WTC11 (cell line): ENCODE measurements around the gene FLT3LG. TPM values are rescaled to one million over a fixed set of nuclear protein-coding genes. Genes with fewer than 3 reads are reported as not detected.
"Not testable (repeated sequence)": the region's sequence is repeated elsewhere in the genome, so short reads cannot be mapped to it uniquely, and the experiment has no call there.

ENCODE experiments used
- ATAC-seq: fragments of 200-7000 bp; cut with Tn5 transposase; 2 replicates; pipeline ENCODE4 v1.10.0; 2021; ENCODE audit warnings: mild to moderate bottlenecking, moderate library complexity
- CTCF ChIA-PET: fragments of 300-600 bp; sonication (Branson Sonifier 250); formaldehyde crosslinking; loops from one replicate; lab custom pipeline; 2021; ENCODE audit warnings: antibody characterized with exemption; lab: Charles Lee
- POLR2A ChIA-PET: fragments of 350-600 bp; sonication (Branson Sonifier 250); formaldehyde crosslinking; loops from one replicate; lab custom pipeline; 2021; ENCODE audit warnings: antibody characterized with exemption; lab: Charles Lee
- DNase-seq: peaks from one replicate; pipeline ENCODE4 v3.0.0; 2021; ENCODE audit warnings: low spot score
- H3K27ac Mint-ChIP-seq: 2 replicates; pipeline ENCODE4 v1.8.0; 2021; ENCODE audit warnings: mixed read lengths
- H3K27me3 Mint-ChIP-seq: 2 replicates; pipeline ENCODE4 v1.8.0; 2021; ENCODE audit warnings: low read depth, mild to moderate bottlenecking, moderate library complexity, mixed read lengths
- H3K36me3 Mint-ChIP-seq: 2 replicates; pipeline ENCODE4 v1.8.0; 2021; ENCODE audit warnings: mixed read lengths
- H3K4me1 Mint-ChIP-seq: 2 replicates; pipeline ENCODE4 v1.8.0; 2022; ENCODE audit warnings: mixed read lengths
- H3K4me3 Mint-ChIP-seq: 2 replicates; pipeline ENCODE4 v1.8.0; 2021; ENCODE audit warnings: mild to moderate bottlenecking, moderate library complexity, mixed read lengths
- H3K9me3 Mint-ChIP-seq: 2 replicates; pipeline ENCODE4 v1.8.0; 2021; ENCODE audit warnings: mixed read lengths
- AR ChIP-seq: fragments of 250-450 bp; sonication (Bioruptor Pico); IDR thresholded peaks from 2 replicates; pipeline ENCODE4 v1.9.0; 2021; ENCODE audit warnings: mild to moderate bottlenecking
- CREB1 ChIP-seq: sonication (generic); formaldehyde crosslinking; IDR thresholded peaks from 2 replicates; pipeline ENCODE4 v1.8.0; 2023; ENCODE audit warnings: mild to moderate bottlenecking, missing genetic modification reagents
- ERG ChIP-seq: fragments of 250-450 bp; sonication (Bioruptor Pico); IDR thresholded peaks from 2 replicates; pipeline ENCODE4 v1.8.0; 2021; ENCODE audit warnings: mild to moderate bottlenecking
- FOXP1 ChIP-seq: sonication (generic); formaldehyde crosslinking; IDR thresholded peaks from 2 replicates; pipeline ENCODE4 v1.8.0; 2022; ENCODE audit warnings: missing genetic modification reagents, mild to moderate bottlenecking, moderate library complexity, borderline replicate concordance
- IRF2 ChIP-seq: sonication (generic); formaldehyde crosslinking; IDR thresholded peaks from 2 replicates; pipeline ENCODE4 v1.8.0; 2022; ENCODE audit warnings: low read depth, missing genetic modification reagents, borderline replicate concordance
- JAZF1 ChIP-seq: fragments of 250-450 bp; sonication (Bioruptor Pico); IDR thresholded peaks from 2 replicates; pipeline ENCODE4 v1.9.0; 2021; ENCODE audit warnings: moderate library complexity, mild to moderate bottlenecking, inconsistent platforms
- NFE2L1 ChIP-seq: sonication (generic); formaldehyde crosslinking; IDR thresholded peaks from 2 replicates; pipeline ENCODE4 v1.8.1; 2023; ENCODE audit warnings: missing genetic modification reagents
- NR2C2 ChIP-seq: sonication (generic); formaldehyde crosslinking; IDR thresholded peaks from 2 replicates; pipeline ENCODE4 v1.8.0; 2022; ENCODE audit warnings: mild to moderate bottlenecking, missing genetic modification reagents
- OVOL2 ChIP-seq: fragments of 250-450 bp; sonication (Bioruptor Pico); IDR thresholded peaks from 2 replicates; pipeline ENCODE4 v1.9.0; 2021; ENCODE audit warnings: mild to moderate bottlenecking, borderline replicate concordance
- PRDM15 ChIP-seq: sonication (generic); formaldehyde crosslinking; IDR thresholded peaks from 2 replicates; pipeline ENCODE4 v1.8.0; 2022; ENCODE audit warnings: missing genetic modification reagents
- PREB ChIP-seq: sonication (generic); formaldehyde crosslinking; IDR thresholded peaks from 2 replicates; pipeline ENCODE4 v1.8.1; 2022; ENCODE audit warnings: mild to moderate bottlenecking, missing genetic modification reagents, moderate library complexity, borderline replicate concordance
- RORB ChIP-seq: fragments of 250-450 bp; sonication (Bioruptor Pico); IDR thresholded peaks from 2 replicates; pipeline ENCODE4 v1.9.0; 2021; ENCODE audit warnings: mild to moderate bottlenecking
- TCF7 ChIP-seq: sonication (generic); formaldehyde crosslinking; IDR thresholded peaks from 2 replicates; pipeline ENCODE4 v1.8.0; 2022; ENCODE audit warnings: mild to moderate bottlenecking, low read depth, missing genetic modification reagents, moderate library complexity
- TEAD1 ChIP-seq: sonication (generic); formaldehyde crosslinking; IDR thresholded peaks from 2 replicates; pipeline ENCODE4 v1.8.0; 2022; ENCODE audit warnings: mild to moderate bottlenecking, missing genetic modification reagents
- TP53 ChIP-seq: sonication (generic); formaldehyde crosslinking; IDR thresholded peaks from 2 replicates; pipeline ENCODE4 v1.8.1; 2023; ENCODE audit warnings: mild to moderate bottlenecking, missing genetic modification reagents
- ZNF121 ChIP-seq: sonication (generic); formaldehyde crosslinking; IDR thresholded peaks from 2 replicates; pipeline ENCODE4 v1.8.0; 2023; ENCODE audit warnings: missing genetic modification reagents
- ZNF138 ChIP-seq: sonication (generic); formaldehyde crosslinking; conservative IDR thresholded peaks from 2 replicates; pipeline ENCODE4 v1.8.1; 2022; ENCODE audit warnings: mild to moderate bottlenecking, moderate library complexity, missing genetic modification reagents
- ZNF416 ChIP-seq: fragments of 250-450 bp; sonication (Bioruptor Pico); IDR thresholded peaks from 2 replicates; pipeline ENCODE4 v1.9.0; 2021; ENCODE audit warnings: mild to moderate bottlenecking, inconsistent platforms
- ZNF425 ChIP-seq: fragments of 250-450 bp; sonication (Bioruptor Pico); conservative IDR thresholded peaks from 2 replicates; pipeline ENCODE4 v1.9.0; 2021; ENCODE audit warnings: mild to moderate bottlenecking
- ZNF671 ChIP-seq: fragments of 250-450 bp; sonication (Bioruptor Pico); IDR thresholded peaks from 2 replicates; pipeline ENCODE4 v1.8.0; 2021; ENCODE audit warnings: mild to moderate bottlenecking
- total RNA-seq: library from RNA; stranded (reverse); gene quantifications from 3 replicates; pipeline ENCODE4 v1.2.3, GENCODE V29; 2021

Gene FLT3LG
- total RNA-seq, 1 experiment from 2014 or later: 2.9 TPM

- peaks cover 17% of the 10 kb centered on the region for H3K27me3 Mint-ChIP-seq
- H3K36me3 Mint-ChIP-seq: peaks cover 2% of the 10 kb centered on the region; the same call in 1 of the 2 replicates
- CTCF ChIA-PET: interaction anchor here (0.7 to 2.5 kb wide), 13 partner anchors 8 to 172 kb away, joined by 3 to 11 read pairs (median 4); partner anchors contain the start of genes ALDH16A1, DKKL1, PIH1D1 and RRAS
- no peaks in the 10 kb centered on the region for H3K9me3 Mint-ChIP-seq
- H3K27ac Mint-ChIP-seq: no peak overlapping the region
- H3K4me1 Mint-ChIP-seq: peaks cover 16% of the 10 kb centered on the region
- POLR2A ChIA-PET: interaction anchor here (0.5 to 1.0 kb wide), 2 partner anchors 20 to 120 kb away, joined by 3 to 6 read pairs; partner anchors contain the start of gene ALDH16A1
- H3K4me3 Mint-ChIP-seq: no peak overlapping the region
- DNase-seq (no peak), ATAC-seq (no peak)
- TF ChIP-seq RORB (CRISPR knock-in tag): no peak
- TF ChIP-seq FOXP1: no peak
- TF ChIP-seq AR (CRISPR knock-in tag): no peak
- TF ChIP-seq TEAD1 (CRISPR knock-in tag): no peak
- TF ChIP-seq ZNF671 (CRISPR knock-in tag): no peak
- TF ChIP-seq PREB (CRISPR knock-in tag): no peak
- no peak for TF ChIP-seq ZNF138 (CRISPR knock-in tag)
- TF ChIP-seq CREB1: no peak
- TF ChIP-seq OVOL2 (CRISPR knock-in tag): no peak
- no peak for TF ChIP-seq TP53 (CRISPR knock-in tag)
- TF ChIP-seq JAZF1: no peak
- TF ChIP-seq ERG: no peak
Measured at GRCh38 chr19:49472936-49473335, 1.1 kb upstream of the FLT3LG start.

- ATAC-seq, H3K9me3 Mint-ChIP-seq, POLR2A ChIA-PET, DNase-seq, H3K27ac Mint-ChIP-seq, H3K36me3 Mint-ChIP-seq: not testable (repeated sequence)
- peak; percentile 64; the same call in 1 of the 2 replicates for TF ChIP-seq ZNF121 (CRISPR knock-in tag)
- peaks cover 17% of the 10 kb centered on the region for H3K27me3 Mint-ChIP-seq
- CTCF ChIA-PET: interaction anchor here (0.5 to 2.5 kb wide), 17 partner anchors 22 to 172 kb away, joined by 3 to 11 read pairs (median 4); partner anchors contain the start of genes DKKL1, PIH1D1, RRAS and TEAD2
- H3K4me1 Mint-ChIP-seq: peaks cover 16% of the 10 kb centered on the region
- H3K4me3 Mint-ChIP-seq: peak overlapping the region; percentile 67
Measured at GRCh38 chr19:49473501-49473867, 531 bp upstream of the FLT3LG start.

DNA sequence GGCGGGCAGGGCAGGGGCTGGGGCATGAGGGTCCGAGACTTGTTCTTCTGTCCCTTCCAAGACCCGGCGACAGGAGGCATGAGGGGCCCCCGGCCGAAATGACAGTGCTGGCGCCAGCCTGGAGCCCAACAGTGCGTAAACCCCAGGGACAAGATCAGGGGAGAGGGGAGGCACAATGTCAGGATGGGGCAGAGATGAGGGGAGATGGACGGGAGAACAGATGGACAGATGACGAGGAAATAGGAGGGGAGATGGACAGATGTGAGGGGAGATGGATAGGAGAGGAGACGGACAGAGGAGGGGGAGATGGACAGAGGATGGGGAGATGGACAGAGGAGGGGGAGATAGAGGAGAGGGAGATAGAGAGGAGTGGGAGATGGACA, 518 bp downstream of the FLT3LG start:
- Mint-ChIP-seq H3K27me3 (peaks cover 17% of the 10 kb centered on the region), H3K9me3 (no peaks in the 10 kb centered on the region), H3K27ac (no peak overlapping the region), H3K36me3 (no peaks in the 10 kb centered on the region), H3K4me3 (peak overlapping the region; percentile 67), H3K4me1 (peaks cover 10% of the 10 kb centered on the region)
- ChIA-PET CTCF (interaction anchor here (1.7 to 3.1 kb wide), 2 partner anchors 72 to 96 kb away, joined by 9 to 19 read pairs; no protein-coding TSS in a partner anchor), POLR2A (no interaction called here)
- DNase-seq (no peak), ATAC-seq (no peak)
- TF ChIP-seq NR2C2 (CRISPR knock-in tag) (no peak), IRF2 (CRISPR knock-in tag) (no peak), PRDM15 (CRISPR knock-in tag) (no peak), OVOL2 (CRISPR knock-in tag) (no peak), FOXP1 (no peak), ZNF416 (no peak), NFE2L1 (CRISPR knock-in tag) (no peak), TCF7 (no peak), ZNF425 (CRISPR knock-in tag) (no peak), ERG (no peak)
